Measurements from ENCODE around the gene IL17REL.
A peak's percentile ranks its signal among the peaks of the same experiment; 100 is the strongest.

Gene IL17REL

GRCh38 chr22:49961601-49962011, 51.0 kb downstream of the IL17REL start:
- H3K27ac ChIP-seq: peak overlapping the region; percentile 76 to 99

GRCh38 chr22:49961005-49961600, 51.5 kb downstream of the IL17REL start:
- DNase-seq (ENCODE audit: low spot score): peak; percentile 77
- peak overlapping the region; percentile 93 for H3K4me3 ChIP-seq
- peak overlapping the region; percentile 76 to 99 for H3K27ac ChIP-seq
- no peak for TF ChIP-seq CTCF (IDR thresholded peaks at IDR 0.05)

More at GRCh38 chr22:49961601-49962011, 51.0 kb downstream of the IL17REL start:
- DNase-seq (ENCODE audit: low spot score): no peak
- no peak for TF ChIP-seq CTCF (IDR thresholded peaks at IDR 0.05)
- peak overlapping the region; percentile 93 for H3K4me3 ChIP-seq

GRCh38 chr22:49960159-49961004, 52.2 kb downstream of the IL17REL start, which contains the start of gene PIM3:
Gene PIM3, plus strand, starts transcription at chr22:49960772. Its CDS starts 176 bp downstream, at chr22:49960948.
- TF ChIP-seq CTCF (IDR thresholded peaks at IDR 0.05): no peak
- Histone ChIP-seq H3K4me3 (peak within 1 kb of the TSS; percentile 93), H3K27ac (peak within 1 kb of the TSS; percentile 76 to 99)
- DNase-seq (ENCODE audit: low spot score): peak; percentile 95

GRCh38 chr22:49959782-49960158, 52.8 kb downstream of the IL17REL start:
- DNase-seq (ENCODE audit: low spot score): no peak
- Histone ChIP-seq H3K4me3 (peak overlapping the region; percentile 93), H3K27ac (peak overlapping the region; percentile 76 to 99)
- TF ChIP-seq CTCF (IDR thresholded peaks at IDR 0.05): no peak

- DNase-seq (ENCODE audit: low spot score): no peak
- Histone ChIP-seq H3K27ac (peak overlapping the region in 1 of 2 donors; percentile 99), H3K4me3 (peak overlapping the region; percentile 93)
- TF ChIP-seq CTCF (IDR thresholded peaks at IDR 0.05): no peak
Observed at GRCh38 chr22:49958931-49959781, 53.4 kb downstream of the IL17REL start.

- Histone ChIP-seq H3K27ac (peak overlapping the region in 1 of 2 donors; percentile 0), H3K4me3 (no peak overlapping the region)
- no peak for TF ChIP-seq CTCF (IDR thresholded peaks at IDR 0.05)
- DNase-seq (ENCODE audit: low spot score): no peak
Observed at GRCh38 chr22:49958366-49958921, 54.1 kb downstream of the IL17REL start.
